H1 (cell line): ENCODE measurements around the gene LRRC72. TPM values are rescaled to one million over a fixed set of nuclear protein-coding genes. Genes with fewer than 3 reads are reported as not detected.

Source experiments
- CTCF ChIA-PET: fragments of 300-600 bp; sonication (Branson Sonifier 250); formaldehyde crosslinking; loops from one replicate; lab custom pipeline; 2021; ENCODE audit not compliant: partially characterized antibody; lab: Charles Lee
- POLR2A ChIA-PET: fragments of 300-600 bp; sonication (Branson Sonifier 250); formaldehyde crosslinking; loops from one replicate; lab custom pipeline; 2021; ENCODE audit warnings: inconsistent platforms; ENCODE audit not compliant: partially characterized antibody; lab: Charles Lee
- DNase-seq, 2 experiments: peaks; one replicate each; pipeline versions ENCODE4 v3.0.0 to v3.0.0-alpha.2; 2010 to 2022; ENCODE audit warnings: low spot score in 2 of 2, low read depth in 1 of 2, mixed read lengths in 1 of 2
- FAIRE-seq: peaks from 2 replicates; lab custom pipeline; 2011; peaks lifted over from hg19 to GRCh38; lab: Jason Lieb, UNC
- H2AFZ ChIP-seq: 2 replicates; pipeline ENCODE4 v1.8.1; 2012; ENCODE audit warnings: low read length, inconsistent platforms
- H2AK5ac ChIP-seq: 2 replicates; pipeline ENCODE4 v1.6.1; 2013; ENCODE audit warnings: low read depth, low read length
- H2BK120ac ChIP-seq: replicated peaks from 2 replicates; pipeline ENCODE3; 2013; ENCODE audit warnings: low read depth, low read length, inconsistent platforms
- H2BK12ac ChIP-seq: 2 replicates; pipeline ENCODE4 v1.6.1; 2013; ENCODE audit warnings: low read depth, low read length
- H2BK15ac ChIP-seq: 2 replicates; pipeline ENCODE4 v1.6.1; 2013; ENCODE audit warnings: low read length
- H2BK20ac ChIP-seq: 2 replicates; pipeline ENCODE4 v1.6.1; 2013; ENCODE audit warnings: low read length
- H2BK5ac ChIP-seq: 2 replicates; pipeline ENCODE4 v1.6.1; 2013; ENCODE audit warnings: low read depth, low read length
- H3K14ac ChIP-seq: 2 replicates; pipeline ENCODE4 v1.6.1; 2013; ENCODE audit warnings: inconsistent platforms; ENCODE audit not compliant: insufficient read length
- H3K18ac ChIP-seq: 2 replicates; pipeline ENCODE4 v1.6.1; 2013; ENCODE audit warnings: low read length; ENCODE audit errors: extremely low read depth
- H3K23ac ChIP-seq: 2 replicates; pipeline ENCODE4 v1.6.1; 2013; ENCODE audit warnings: inconsistent platforms; ENCODE audit not compliant: insufficient read length
- H3K23me2 ChIP-seq: 2 replicates; pipeline ENCODE4 v1.6.1; 2013; ENCODE audit warnings: low read depth, low read length
- H3K27ac ChIP-seq: 2 replicates; pipeline ENCODE4 v1.6.1; 2011; ENCODE audit warnings: low read depth, low read length, inconsistent platforms
- H3K27me3 ChIP-seq, 4 experiments: replicated peaks in 1 of 4; 1 replicate in 1 of 4; 2 replicates in 3 of 4; pipeline versions ENCODE4 v1.6.1 to v1.8.1; 2011 to 2013; ENCODE audit warnings: low read length in 3 of 4, mild to moderate bottlenecking in 3 of 4, inconsistent platforms in 2 of 4, mixed read lengths in 2 of 4, moderate library complexity in 1 of 4; ENCODE audit not compliant: control insufficient read depth in 3 of 4, insufficient read depth in 3 of 4; ENCODE audit errors: extremely low read depth in 1 of 4
- H3K36me3 ChIP-seq, 4 experiments: 2 replicates each; pipeline versions ENCODE4 v1.6.1 to v1.8.1; 2011 to 2013; ENCODE audit warnings: mild to moderate bottlenecking in 4 of 4, low read length in 3 of 4, moderate library complexity in 2 of 4, control low read depth in 1 of 4, inconsistent platforms in 1 of 4; ENCODE audit not compliant: insufficient read depth in 4 of 4, control insufficient read depth in 2 of 4
- H3K4ac ChIP-seq: replicated peaks from 2 replicates; pipeline ENCODE3; 2013; ENCODE audit warnings: low read length, low read depth, mixed read lengths, inconsistent platforms; ENCODE audit not compliant: insufficient read length
- H3K4me1 ChIP-seq, 4 experiments: replicated peaks in 1 of 4; 1 replicate in 1 of 4; 2 replicates in 3 of 4; pipeline versions ENCODE4 v1.6.1 to v1.8.1; 2011 to 2013; ENCODE audit warnings: low read length in 3 of 4, inconsistent platforms in 2 of 4, mixed read lengths in 1 of 4; ENCODE audit not compliant: insufficient read depth in 4 of 4, control insufficient read depth in 3 of 4
- H3K4me2 ChIP-seq, 2 experiments: 2 replicates each; pipeline versions ENCODE4 v1.6.1 to v1.8.1; 2011 to 2013; ENCODE audit warnings: low read depth in 2 of 2, low read length in 2 of 2, control low read depth in 1 of 2, inconsistent platforms in 1 of 2, mild to moderate bottlenecking in 1 of 2; ENCODE audit not compliant: insufficient read depth in 1 of 2
- H3K4me3 ChIP-seq, 4 experiments: fragments of 200-600, 300-600 bp in 1 of 4; sonication (generic), shearing (Covaris generic), sonication (Bioruptor Twin) in 1 of 4; 2 replicates each; pipeline versions ENCODE4 v1.5.1 to v1.8.1; 2011 to 2016; ENCODE audit warnings: low read length in 4 of 4, low read depth in 3 of 4, control low read depth in 2 of 4, inconsistent platforms in 2 of 4, mild to moderate bottlenecking in 2 of 4, mixed read lengths in 1 of 4, moderate library complexity in 1 of 4; ENCODE audit not compliant: insufficient read depth in 2 of 4; ENCODE audit errors: extremely low read depth in 1 of 4
- H3K56ac ChIP-seq: replicated peaks from 2 replicates; pipeline ENCODE3; 2013; ENCODE audit warnings: low read depth, mild to moderate bottlenecking, mixed read lengths, low read length, inconsistent platforms; ENCODE audit not compliant: insufficient read length
- H3K79me1 ChIP-seq: 2 replicates; pipeline ENCODE4 v1.6.1; 2013; ENCODE audit warnings: low read depth, low read length, control low read depth
- H3K79me2 ChIP-seq, 2 experiments: 2 replicates each; pipeline versions ENCODE4 v1.6.1 to v1.8.1; 2012 to 2013; ENCODE audit warnings: low read length in 2 of 2, mild to moderate bottlenecking in 2 of 2, inconsistent platforms in 1 of 2; ENCODE audit not compliant: insufficient read depth in 2 of 2, control insufficient read depth in 1 of 2
- H3K9ac ChIP-seq, 4 experiments: replicated peaks in 1 of 4; 1 replicate in 1 of 4; 2 replicates in 3 of 4; pipeline versions ENCODE4 v1.6.1 to v1.8.1; 2011 to 2013; ENCODE audit warnings: low read depth in 3 of 4, low read length in 3 of 4, control low read depth in 2 of 4, mild to moderate bottlenecking in 2 of 4, moderate library complexity in 2 of 4, inconsistent platforms in 1 of 4; ENCODE audit errors: extremely low read depth in 1 of 4
- H3K9me3 ChIP-seq, 2 experiments: 2 replicates each; pipeline versions ENCODE4 v1.6.1 to v1.8.1; 2012 to 2013; ENCODE audit warnings: mild to moderate bottlenecking in 2 of 2, moderate library complexity in 2 of 2, control low read depth in 1 of 2, inconsistent platforms in 1 of 2, low read depth in 1 of 2, low read length in 1 of 2, mixed read lengths in 1 of 2; ENCODE audit not compliant: insufficient read depth in 2 of 2
- H4K20me1 ChIP-seq, 2 experiments: replicated peaks in 1 of 2; 2 replicates each; pipeline versions ENCODE3 to v1.8.1; 2011 to 2013; ENCODE audit warnings: inconsistent platforms in 2 of 2, low read length in 2 of 2, mild to moderate bottlenecking in 1 of 2; ENCODE audit not compliant: insufficient read depth in 2 of 2, control insufficient read depth in 1 of 2
- H4K5ac ChIP-seq: 2 replicates; pipeline ENCODE4 v1.6.1; 2013; ENCODE audit warnings: low read length, low read depth, mixed read lengths, inconsistent platforms; ENCODE audit not compliant: insufficient read length
- H4K8ac ChIP-seq: 2 replicates; pipeline ENCODE4 v1.8.0; 2013; ENCODE audit warnings: mild to moderate bottlenecking, moderate library complexity, low read length, inconsistent platforms; ENCODE audit not compliant: insufficient read depth; ENCODE audit errors: extremely low read depth
- H4K91ac ChIP-seq: replicated peaks from 2 replicates; pipeline ENCODE3; 2013; ENCODE audit warnings: low read length, mixed read lengths, inconsistent platforms; ENCODE audit not compliant: insufficient read length
- ATF2 ChIP-seq: IDR thresholded peaks from 2 replicates; pipeline ENCODE4 v1.6.1; 2012; ENCODE audit warnings: low read length, inconsistent platforms
- ATF3 ChIP-seq: IDR thresholded peaks from 2 replicates; pipeline ENCODE4 v1.6.1; 2011; ENCODE audit warnings: low read depth, mild to moderate bottlenecking, low read length; ENCODE audit not compliant: insufficient read depth
- BCL11A ChIP-seq, 2 experiments: IDR thresholded peaks; one replicate each; pipeline ENCODE4 v1.6.1; 2011; ENCODE audit warnings: low read depth in 2 of 2, low read length in 2 of 2, mild to moderate bottlenecking in 2 of 2
- FOSL1 ChIP-seq: IDR thresholded peaks from 2 replicates; pipeline ENCODE4 v1.6.1; 2011; ENCODE audit warnings: mild to moderate bottlenecking, low read depth, low read length, moderate library complexity; ENCODE audit not compliant: insufficient read depth
- KDM5A ChIP-seq: fragments of 200-600 bp; IDR thresholded peaks from 2 replicates; pipeline ENCODE4 v1.7.1; 2012; ENCODE audit warnings: mild to moderate bottlenecking, low read length, inconsistent platforms, mixed read lengths
- MAFK ChIP-seq: IDR thresholded peaks from 2 replicates; pipeline ENCODE4 v1.6.1; 2012; ENCODE audit warnings: low read depth, mild to moderate bottlenecking, improper control_type of control experiment, low read length
- POLR2A ChIP-seq, 2 experiments: IDR thresholded peaks; 1 replicate in 1 of 2; 2 replicates in 1 of 2; pipeline ENCODE4 v1.6.1; 2011; ENCODE audit warnings: low read depth in 2 of 2, low read length in 2 of 2, mild to moderate bottlenecking in 2 of 2; ENCODE audit errors: control extremely low read depth in 1 of 2
- RBBP5 ChIP-seq: IDR thresholded peaks from 2 replicates; pipeline ENCODE4 v1.7.1; 2012; ENCODE audit warnings: low read depth, mild to moderate bottlenecking, inconsistent platforms, low read length, moderate library complexity, borderline replicate concordance
- SIN3A ChIP-seq, 2 experiments: IDR thresholded peaks in 1 of 2; conservative IDR thresholded peaks in 1 of 2; 2 replicates each; pipeline ENCODE4 v1.6.1; 2011 to 2012; ENCODE audit warnings: low read length in 2 of 2, improper control_type of control experiment in 1 of 2, low read depth in 1 of 2, mild to moderate bottlenecking in 1 of 2
- USF2 ChIP-seq: IDR thresholded peaks from 2 replicates; pipeline ENCODE4 v1.6.1; 2011; ENCODE audit warnings: low read length, improper control_type of control experiment
- ZNF274 ChIP-seq: IDR thresholded peaks from 2 replicates; pipeline ENCODE4 v1.7.0; 2012; ENCODE audit warnings: low read length, borderline replicate concordance; ENCODE audit errors: extremely low read depth
- WGBS, 2 experiments: shearing (Covaris generic) in 1 of 2; methylation state at CpG; one replicate each; pipeline versions ENCODE4 v1.1.6 to v1.1.7; 2013 to 2015; ENCODE audit warnings: low lambda C conversion rate in 2 of 2, mixed read lengths in 2 of 2, inconsistent platforms in 1 of 2, low coverage in 1 of 2, missing lambda C conversion rate in 1 of 2; ENCODE audit not compliant: insufficient replicate concordance in 2 of 2, insufficient coverage in 1 of 2, insufficient read length in 1 of 2; ENCODE audit errors: extremely low coverage in 1 of 2, missing lambda C conversion rate in 1 of 2; 5-methylcytosine and 5-hydroxymethylcytosine counted together
- polyA plus RNA-seq, 7 experiments: library from polyadenylated mRNA; depleted of rRNA in 3 of 7; stranded (reverse) in 5 of 7; unstranded in 2 of 7; fragments of >200 nt in 5 of 7; fragments of 200-250 nt in 2 of 7; gene quantifications; 1 replicate in 5 of 7; 2 replicates in 1 of 7; 4 replicates in 1 of 7; pipeline versions ENCODE4 v1.2.1 to v1.2.3, GENCODE V29; 2011 to 2013; ENCODE audit warnings: missing spikeins in 2 of 7, mixed read lengths in 2 of 7
- total RNA-seq: library from RNA; stranded (reverse); fragmentation: NEBNext Ultra II Directional; extraction: Animal tissue kit (Norgen Biotek cat#: 25700); gene quantifications from 2 replicates; pipeline ENCODE4 v1.2.1, GENCODE V29; 2021

The LRRC72 gene
- total and polyA plus RNA-seq, 2 of the 8 experiments (the other 6 are each of a cell fraction or from before 2014, with no cell fraction given) = not detected

- no peaks in the 10 kb centered on the region for H3K36me3 ChIP-seq
- DNase-seq = no peak
- no peaks in the 10 kb centered on the region for H3K23me2 ChIP-seq
- no peak overlapping the region for H2BK12ac ChIP-seq
- no peak overlapping the region for H4K91ac ChIP-seq
- no peak for FAIRE-seq
- WGBS, 2 experiments = 89% methylated on average over 2 of the region's 2 CpGs; no CpG with 5 or more reads in 1 of the 2 experiments
- H3K9ac ChIP-seq = no peak overlapping the region
- H2BK5ac ChIP-seq = no peak overlapping the region
- no peak overlapping the region for H2AK5ac ChIP-seq
- H3K14ac ChIP-seq = no peak overlapping the region
- ChIA-PET POLR2A (no interaction called here), CTCF (no interaction called here)
- no peak overlapping the region for H3K4ac ChIP-seq
- H3K18ac ChIP-seq = no peak overlapping the region
- H2AFZ ChIP-seq = no peak overlapping the region
- no peak overlapping the region for H3K56ac ChIP-seq
- H3K9me3 ChIP-seq = 0 out of 4 replicates have a peak, but pooled peaks cover 0 to 3% of the 10 kb centered on the region in 2 experiments
- H3K27me3 ChIP-seq = no peaks in the 10 kb centered on the region
- H3K4me1 ChIP-seq = no peaks in the 10 kb centered on the region
- no peak overlapping the region for H2BK120ac ChIP-seq
- no peaks in the 10 kb centered on the region for H4K20me1 ChIP-seq
- H4K5ac ChIP-seq = no peak overlapping the region
- no peaks in the 10 kb centered on the region for H3K79me1 ChIP-seq
- no peak overlapping the region for H3K23ac ChIP-seq
- no peak overlapping the region for H2BK20ac ChIP-seq
- no peak overlapping the region for H4K8ac ChIP-seq
- no peak overlapping the region for H3K4me2 ChIP-seq
- no peak overlapping the region for H3K27ac ChIP-seq
- no peak overlapping the region for H3K4me3 ChIP-seq
- H3K79me2 ChIP-seq = no peaks in the 10 kb centered on the region
- no peak overlapping the region for H2BK15ac ChIP-seq
- TF ChIP-seq POLR2A (IDR thresholded peaks at IDR 0.05; ENCODE audit: control extremely low read depth in 1 of 2, low read depth in 2 of 2, low read length in 2 of 2) (no peak), SIN3A (conservative IDR thresholded peaks at IDR 0.05 in 1 of 2, IDR thresholded peaks at IDR 0.05 in 1 of 2; ENCODE audit: low read depth in 1 of 2, low read length in 2 of 2) (no peak), BCL11A (IDR thresholded peaks at IDR 0.05; ENCODE audit: low read depth in 2 of 2, low read length in 2 of 2) (no peak), USF2 (no peak), RBBP5 (no peak), ATF3 (no peak), MAFK (no peak), KDM5A (no peak), ZNF274 (no peak), ATF2 (no peak), FOSL1 (no peak)
These were observed 63.3 kb downstream of the LRRC72 start for GRCh38 chr7:16589881-16590280.
